Activated B cell treated with CpG ODN at 0.5 μM for 24 hours (primary cell): ENCODE measurements around the gene CCL7. TPM values are rescaled to one million over a fixed set of nuclear protein-coding genes. Genes with fewer than 3 reads are reported as not detected.

Experiments used
- ATAC-seq: fragments of 200-7000 bp; cut with Tn5 transposase; one replicate; pipeline ENCODE4 v1.10.0; 2021; ENCODE audit warnings: low read depth, mild to moderate bottlenecking, moderate library complexity
- CTCF ChIA-PET: fragments of 350-600 bp; sonication (Branson Sonifier 250); formaldehyde crosslinking; loops from one replicate; lab custom pipeline; 2021; ENCODE audit warnings: antibody characterized with exemption; lab: Charles Lee
- POLR2A ChIA-PET: fragments of 350-600 bp; sonication (Branson Sonifier 250); formaldehyde crosslinking; loops from one replicate; lab custom pipeline; 2021; ENCODE audit warnings: antibody characterized with exemption; lab: Charles Lee
- DNase-seq: peaks from one replicate; pipeline ENCODE4 v3.0.0; 2022
- H3K27ac Mint-ChIP-seq: one replicate; pipeline ENCODE4 v1.8.0; 2020; ENCODE audit warnings: mixed read lengths
- H3K27me3 Mint-ChIP-seq: one replicate; pipeline ENCODE4 v1.8.0; 2021; ENCODE audit warnings: mixed read lengths
- H3K36me3 Mint-ChIP-seq: one replicate; pipeline ENCODE4 v1.8.0; 2021; ENCODE audit warnings: low read depth, mixed read lengths
- H3K4me1 Mint-ChIP-seq: one replicate; pipeline ENCODE4 v1.8.0; 2021; ENCODE audit warnings: mixed read lengths
- H3K4me3 Mint-ChIP-seq: one replicate; pipeline ENCODE4 v1.8.0; 2020; ENCODE audit warnings: mild to moderate bottlenecking, mixed read lengths
- H3K9me3 Mint-ChIP-seq: one replicate; pipeline ENCODE4 v1.8.0; 2020; ENCODE audit warnings: mixed read lengths
- intact Hi-C: fragments of 100-400 bp; cut with micrococcal nuclease; formaldehyde crosslinking; loops from one replicate; pipeline ENCODE4 v1.15.1; 2024
- total RNA-seq: library from RNA; stranded (reverse); gene quantifications from 2 replicates; pipeline ENCODE4 v1.2.3, GENCODE V29; 2022
- TF ChIP-seq, protein P1 (sequence below): fragments of 200-600 bp; IDR thresholded peaks from one replicate; pipeline ENCODE4 v1.8.0; 2022; ENCODE audit warnings: antibody characterized with exemption, mild to moderate bottlenecking

CCL7 gene
- total RNA-seq, 1 donor from 2014 or later = not detected

DNA sequence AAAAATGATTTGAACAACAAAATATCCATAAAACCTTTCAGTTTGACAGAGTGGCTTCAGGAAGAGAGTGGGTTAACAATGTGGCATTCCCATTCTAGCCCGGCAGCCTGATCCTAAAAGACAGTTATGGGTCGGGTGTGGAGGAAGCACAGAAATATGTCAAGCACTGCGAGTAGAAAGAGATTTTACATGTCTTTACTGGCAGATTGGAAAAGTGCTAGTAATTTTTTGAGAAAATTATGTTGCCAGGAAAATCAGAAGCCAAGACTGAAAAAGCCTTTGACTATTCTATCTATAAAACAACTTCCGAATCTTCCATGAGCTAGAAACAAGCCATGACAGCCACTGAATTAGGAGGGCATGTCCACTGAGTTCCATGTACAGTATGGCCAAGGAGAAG, 9.2 kb upstream of the CCL7 start:
- ChIA-PET POLR2A (no interaction called here), CTCF (no interaction called here)
- Mint-ChIP-seq H3K4me1 (no peaks in the 10 kb centered on the region), H3K36me3 (no peaks in the 10 kb centered on the region), H3K4me3 (no peak overlapping the region), H3K9me3 (no peaks in the 10 kb centered on the region), H3K27me3 (peaks cover 39% of the 10 kb centered on the region), H3K27ac (no peak overlapping the region)
- ATAC-seq (no peak), DNase-seq (no peak)
- intact Hi-C loops = no loop called here
- TF ChIP-seq, protein P1, sequence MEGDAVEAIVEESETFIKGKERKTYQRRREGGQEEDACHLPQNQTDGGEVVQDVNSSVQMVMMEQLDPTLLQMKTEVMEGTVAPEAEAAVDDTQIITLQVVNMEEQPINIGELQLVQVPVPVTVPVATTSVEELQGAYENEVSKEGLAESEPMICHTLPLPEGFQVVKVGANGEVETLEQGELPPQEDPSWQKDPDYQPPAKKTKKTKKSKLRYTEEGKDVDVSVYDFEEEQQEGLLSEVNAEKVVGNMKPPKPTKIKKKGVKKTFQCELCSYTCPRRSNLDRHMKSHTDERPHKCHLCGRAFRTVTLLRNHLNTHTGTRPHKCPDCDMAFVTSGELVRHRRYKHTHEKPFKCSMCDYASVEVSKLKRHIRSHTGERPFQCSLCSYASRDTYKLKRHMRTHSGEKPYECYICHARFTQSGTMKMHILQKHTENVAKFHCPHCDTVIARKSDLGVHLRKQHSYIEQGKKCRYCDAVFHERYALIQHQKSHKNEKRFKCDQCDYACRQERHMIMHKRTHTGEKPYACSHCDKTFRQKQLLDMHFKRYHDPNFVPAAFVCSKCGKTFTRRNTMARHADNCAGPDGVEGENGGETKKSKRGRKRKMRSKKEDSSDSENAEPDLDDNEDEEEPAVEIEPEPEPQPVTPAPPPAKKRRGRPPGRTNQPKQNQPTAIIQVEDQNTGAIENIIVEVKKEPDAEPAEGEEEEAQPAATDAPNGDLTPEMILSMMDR = no peak

DNA sequence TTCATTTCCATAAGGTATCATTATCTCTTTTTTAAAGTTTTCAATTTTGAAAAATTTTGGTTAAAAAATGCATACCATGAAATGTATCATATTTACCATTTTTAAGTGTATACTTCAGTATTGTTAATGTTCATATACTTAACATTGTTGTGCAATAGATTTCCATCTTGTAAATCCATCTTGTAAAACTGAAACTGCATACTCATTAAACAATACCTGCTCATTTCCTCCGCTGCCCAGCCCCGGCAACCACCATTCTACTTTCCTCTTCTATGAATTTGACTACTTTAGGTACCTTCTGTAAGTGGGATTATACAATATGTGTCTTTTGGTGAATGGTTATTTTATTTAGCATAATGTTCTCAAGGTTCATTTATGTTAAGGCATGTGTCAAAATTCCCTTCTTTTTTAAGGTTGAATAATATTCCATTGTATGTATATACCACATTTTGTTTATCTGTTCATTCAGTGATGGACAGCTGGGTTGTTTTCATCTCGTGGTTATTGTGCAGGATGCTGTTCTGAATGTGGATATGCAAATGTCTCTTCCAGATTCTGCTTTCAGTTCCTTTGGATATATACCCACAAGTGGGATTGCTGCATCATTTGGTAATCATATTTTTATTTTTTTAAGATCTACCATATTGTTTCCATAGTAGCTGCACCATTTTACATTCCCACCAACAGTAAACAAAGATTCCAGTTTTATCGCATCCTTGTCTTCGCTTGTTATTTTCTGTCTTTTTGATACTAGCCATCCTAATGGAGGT, 8.3 kb upstream of the CCL7 start:
- ATAC-seq = no peak
- ChIA-PET POLR2A (no interaction called here), CTCF (no interaction called here)
- TF ChIP-seq, protein P1 = no peak
- H3K4me3 Mint-ChIP-seq = no peak overlapping the region
- intact Hi-C loops = no loop called here
- no peaks in the 10 kb centered on the region for H3K36me3 Mint-ChIP-seq
- no peaks in the 10 kb centered on the region for H3K9me3 Mint-ChIP-seq
- H3K27me3 Mint-ChIP-seq = peaks cover 41% of the 10 kb centered on the region
- no peaks in the 10 kb centered on the region for H3K4me1 Mint-ChIP-seq
- H3K27ac Mint-ChIP-seq = no peak overlapping the region
- no peak for DNase-seq

DNA sequence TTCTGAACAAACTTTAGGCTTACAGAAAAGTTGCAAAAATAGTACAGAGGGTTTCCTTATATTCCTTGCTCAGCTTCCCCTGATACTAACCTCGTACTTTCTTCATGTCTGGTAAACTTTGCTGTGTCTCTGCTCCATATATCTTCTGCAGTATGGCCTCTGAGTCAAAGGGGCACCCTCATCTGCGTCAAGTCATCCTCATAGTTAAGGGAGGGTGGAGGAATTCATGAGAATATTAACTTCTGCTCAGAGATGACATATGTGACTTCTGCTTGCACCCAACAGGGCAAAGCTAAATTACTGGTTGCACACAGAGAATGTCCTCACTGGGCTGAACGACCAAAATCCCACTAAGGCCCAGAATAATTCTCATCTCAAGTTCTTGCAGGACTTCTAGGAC, 4.3 kb upstream of the CCL7 start:
- H3K4me3 Mint-ChIP-seq = no peak overlapping the region
- intact Hi-C loops = no loop called here
- no peak for DNase-seq
- peaks cover 36% of the 10 kb centered on the region for H3K27me3 Mint-ChIP-seq
- no peak for ATAC-seq
- H3K27ac Mint-ChIP-seq = no peak overlapping the region
- CTCF ChIA-PET = no interaction called here
- H3K4me1 Mint-ChIP-seq = no peaks in the 10 kb centered on the region
- H3K36me3 Mint-ChIP-seq = no peaks in the 10 kb centered on the region
- POLR2A ChIA-PET = no interaction called here
- H3K9me3 Mint-ChIP-seq = no peaks in the 10 kb centered on the region
- TF ChIP-seq, protein P1 = no peak

DNA sequence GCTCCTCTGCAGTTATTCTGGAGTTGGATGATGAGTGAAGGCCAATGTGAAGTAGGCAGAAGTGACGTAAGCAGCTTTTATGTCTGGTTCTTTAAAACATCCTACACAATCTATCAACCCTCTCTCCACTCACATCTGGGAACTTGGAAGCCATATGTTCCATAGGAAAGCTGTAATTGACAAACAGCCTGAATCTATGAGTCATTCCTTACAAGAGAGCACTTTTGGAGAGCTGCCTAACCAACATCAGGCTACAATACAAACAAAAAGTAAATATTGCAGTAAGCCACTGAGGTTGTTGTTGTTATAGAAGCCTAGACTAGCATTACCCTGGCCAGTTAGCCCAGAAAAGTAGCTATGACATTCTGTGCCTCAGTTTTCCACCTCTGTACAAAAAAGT, 5.9 kb downstream of the CCL7 start:
- CTCF ChIA-PET = no interaction called here
- POLR2A ChIA-PET = no interaction called here
- ATAC-seq (no peak), DNase-seq (no peak)
- Mint-ChIP-seq H3K36me3 (no peaks in the 10 kb centered on the region), H3K27me3 (peaks cover 46% of the 10 kb centered on the region), H3K4me3 (no peak overlapping the region), H3K9me3 (no peaks in the 10 kb centered on the region), H3K27ac (no peak overlapping the region), H3K4me1 (no peaks in the 10 kb centered on the region)
- TF ChIP-seq, protein P1 = no peak
- intact Hi-C loops = no loop called here

DNA sequence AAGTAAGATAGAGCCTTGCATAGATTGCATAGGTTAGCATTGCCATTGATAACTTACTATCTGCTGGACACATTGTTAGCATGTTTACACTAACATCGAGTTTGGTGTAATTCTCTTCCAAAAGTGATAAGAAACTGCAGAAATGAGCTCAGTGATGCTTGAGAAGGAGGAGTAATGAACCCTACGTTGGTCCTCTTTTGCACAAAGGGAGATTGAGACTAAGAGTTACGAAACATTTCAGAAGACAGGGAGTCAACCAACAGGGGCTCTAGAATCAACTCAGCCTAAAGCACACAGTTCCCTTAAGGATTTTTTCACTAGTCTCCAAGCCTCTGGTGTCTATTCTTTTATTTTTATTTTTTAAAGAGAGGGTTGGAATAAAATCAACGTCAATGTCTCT, 6.8 kb downstream of the CCL7 start:
- Mint-ChIP-seq H3K4me1 (no peaks in the 10 kb centered on the region), H3K36me3 (no peaks in the 10 kb centered on the region), H3K9me3 (no peaks in the 10 kb centered on the region), H3K27me3 (peaks cover 44% of the 10 kb centered on the region), H3K4me3 (no peak overlapping the region), H3K27ac (no peak overlapping the region)
- TF ChIP-seq, protein P1 = no peak
- ChIA-PET CTCF (no interaction called here), POLR2A (no interaction called here)
- intact Hi-C loops = no loop called here
- ATAC-seq (no peak), DNase-seq (no peak)
